Pancreas (tissue), 10 donors: ENCODE measurements around the gene PLGRKT. TPM values are rescaled to one million over a fixed set of nuclear protein-coding genes. Genes with fewer than 3 reads are reported as not detected.
"Not testable (repeated sequence)": the region's sequence is repeated elsewhere in the genome, so short reads cannot be mapped to it uniquely, and the experiment has no call there.

Experiments used
- ATAC-seq, 4 donors: fragments of 200-7000 bp; cut with Tn5 transposase; one replicate each; pipeline versions ENCODE4 v1.8.0 to v1.9.1; 2020; ENCODE audit warnings: mild to moderate bottlenecking in 4 of 4, moderate library complexity in 4 of 4
- DNase-seq, 6 donors: peaks; one replicate each; pipeline ENCODE4 v3.0.0-alpha.2; 2020
- FAIRE-seq: peaks from 2 replicates; lab custom pipeline; 2012; peaks lifted over from hg19 to GRCh38; lab: Jason Lieb, UNC
- H3K27ac ChIP-seq, 4 donors: fragments of 200-600 bp; sonication (generic); 1 replicate in 3 of 4; 2 replicates in 1 of 4; pipeline versions ENCODE4 v1.5.0 to v1.8.0; 2020
- H3K27me3 ChIP-seq, 4 donors: fragments of 200-600 bp; one replicate each; pipeline ENCODE4 v1.8.0; 2021
- H3K36me3 ChIP-seq, 3 donors: fragments of 200-600 bp; sonication (generic) in 1 of 3; one replicate each; pipeline versions ENCODE4 v1.5.0 to v1.8.0; 2020 to 2021
- H3K4me1 ChIP-seq, 3 donors: fragments of 200-600 bp; one replicate each; pipeline ENCODE4 v1.8.0; 2021
- H3K4me3 ChIP-seq, 4 donors: fragments of 200-600 bp; sonication (generic) in 2 of 4; one replicate each; pipeline versions ENCODE4 v1.5.0 to v1.8.0; 2020 to 2021
- H3K9me3 ChIP-seq, 4 donors: fragments of 200-600 bp; one replicate each; pipeline ENCODE4 v1.8.0; 2021
- WGBS, 2 donors: extraction: QIAGEN DNeasy Blood & Tissue Kit; methylation state at CpG; one replicate each; pipeline ENCODE4 v1.1.7; 2013; 5-methylcytosine and 5-hydroxymethylcytosine counted together
- intact Hi-C, 3 donors: fragments of 100-400 bp; cut with DNase I; formaldehyde crosslinking; loops; one replicate each; pipeline versions ENCODE4 v1.11.1 to v1.14.2; 2022
- polyA plus RNA-seq, 2 donors: library from polyadenylated mRNA; stranded (reverse); fragments of 200-250 nt; gene quantifications; one replicate each; pipeline ENCODE4 v1.2.3, GENCODE V29; 2013
- total RNA-seq, 6 donors: library from RNA; stranded (reverse); fragmentation: NEBNext Ultra II Directional in 4 of 6; extraction: Animal tissue kit (Norgen Biotek cat#: 25700) in 4 of 6; gene quantifications; one replicate each; pipeline versions ENCODE4 v1.2.1 to v1.2.4, GENCODE V29; 2021 to 2023
- TF ChIP-seq, protein P1 (sequence below), 4 donors: fragments of 200-600 bp; sonication (generic) in 3 of 4; IDR thresholded peaks; one replicate each; pipeline versions ENCODE4 v1.5.0 to v1.8.0; 2021; ENCODE audit warnings: antibody characterized with exemption in 4 of 4
- donor health status: healthy with polysubstance abuse.
- donor health status: DM: no; HTN: no; CAD: no; lungs with moderate emphysema.
- donor health status: DM: no; HTN: no; CAD: no.
- donor health status: control.
- donor health status: control.
- donor health status: Bipolar disorder and iron deficiency.
- donor health status: DM: yes; HTN: yes; CAD: no.
- donor health status: DM: no; HTN: no; CAD: no.
- donor health status: DM: no; HTN: no; CAD: no.
- donor health status: DM: yes; HTN: yes; CAD: no.

PLGRKT gene
- total and polyA plus RNA-seq, 8 donors: 4.9 to 9.0 (median 6.6) TPM

DNA sequence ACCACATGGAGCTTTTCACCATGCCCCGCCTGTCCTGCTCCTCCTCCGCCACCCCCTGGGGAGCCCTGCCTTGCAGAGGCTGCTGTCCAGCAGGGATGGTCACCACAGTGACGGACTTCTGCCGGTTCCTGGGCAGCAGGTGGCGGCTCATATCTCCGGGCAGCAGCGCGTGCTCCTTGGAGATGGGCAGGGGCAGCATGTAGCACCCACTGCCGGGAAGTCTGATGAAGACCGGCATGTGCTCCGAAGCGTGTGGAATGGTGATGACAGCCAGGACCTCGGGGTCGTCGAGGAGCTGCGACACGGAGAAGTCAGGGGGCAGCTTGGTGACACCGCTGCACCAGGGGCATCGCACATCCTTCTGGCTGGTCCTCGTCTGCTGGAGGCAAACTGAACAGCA lies 19.2 kb downstream of the PLGRKT start:
- H3K27me3 ChIP-seq: no peaks in the 10 kb centered on the region
- ATAC-seq (no peak), DNase-seq (peak in 1 of 6 donors; percentile 39), FAIRE-seq (no peak)
- no peaks in the 10 kb centered on the region for H3K9me3 ChIP-seq
- no peaks in the 10 kb centered on the region for H3K4me1 ChIP-seq
- TF ChIP-seq, protein P1, sequence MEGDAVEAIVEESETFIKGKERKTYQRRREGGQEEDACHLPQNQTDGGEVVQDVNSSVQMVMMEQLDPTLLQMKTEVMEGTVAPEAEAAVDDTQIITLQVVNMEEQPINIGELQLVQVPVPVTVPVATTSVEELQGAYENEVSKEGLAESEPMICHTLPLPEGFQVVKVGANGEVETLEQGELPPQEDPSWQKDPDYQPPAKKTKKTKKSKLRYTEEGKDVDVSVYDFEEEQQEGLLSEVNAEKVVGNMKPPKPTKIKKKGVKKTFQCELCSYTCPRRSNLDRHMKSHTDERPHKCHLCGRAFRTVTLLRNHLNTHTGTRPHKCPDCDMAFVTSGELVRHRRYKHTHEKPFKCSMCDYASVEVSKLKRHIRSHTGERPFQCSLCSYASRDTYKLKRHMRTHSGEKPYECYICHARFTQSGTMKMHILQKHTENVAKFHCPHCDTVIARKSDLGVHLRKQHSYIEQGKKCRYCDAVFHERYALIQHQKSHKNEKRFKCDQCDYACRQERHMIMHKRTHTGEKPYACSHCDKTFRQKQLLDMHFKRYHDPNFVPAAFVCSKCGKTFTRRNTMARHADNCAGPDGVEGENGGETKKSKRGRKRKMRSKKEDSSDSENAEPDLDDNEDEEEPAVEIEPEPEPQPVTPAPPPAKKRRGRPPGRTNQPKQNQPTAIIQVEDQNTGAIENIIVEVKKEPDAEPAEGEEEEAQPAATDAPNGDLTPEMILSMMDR (IDR thresholded peaks at IDR 0.05): no peak
- no peak overlapping the region for H3K4me3 ChIP-seq
- intact Hi-C loops: no loop called here
- no peak overlapping the region for H3K27ac ChIP-seq
- no peaks in the 10 kb centered on the region for H3K36me3 ChIP-seq
- WGBS, 2 donors: 91 to 94% methylated on average over 20 of the region's 20 CpGs

DNA sequence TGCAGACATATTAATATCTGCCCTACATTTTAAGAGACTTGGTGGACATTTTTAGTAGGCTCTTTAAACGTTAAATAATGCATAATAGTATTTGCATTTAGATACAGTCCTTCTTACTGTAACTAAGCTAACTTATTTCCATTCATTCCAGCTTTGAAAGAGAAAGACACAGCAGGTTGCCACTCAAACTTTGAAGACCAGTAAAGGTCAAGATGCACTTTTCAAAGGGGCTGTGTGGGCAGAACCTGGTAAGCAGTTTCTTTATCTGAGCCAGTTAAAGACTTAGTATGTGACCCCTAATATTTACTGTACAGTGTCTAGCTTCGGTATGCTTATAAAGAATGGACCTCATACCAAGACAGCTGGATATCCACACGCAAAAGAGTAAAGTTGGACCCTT lies 20.8 kb downstream of the PLGRKT start:
- 69 to 78% methylated on average over 3 of the region's 3 CpGs for WGBS, 2 donors

DNA sequence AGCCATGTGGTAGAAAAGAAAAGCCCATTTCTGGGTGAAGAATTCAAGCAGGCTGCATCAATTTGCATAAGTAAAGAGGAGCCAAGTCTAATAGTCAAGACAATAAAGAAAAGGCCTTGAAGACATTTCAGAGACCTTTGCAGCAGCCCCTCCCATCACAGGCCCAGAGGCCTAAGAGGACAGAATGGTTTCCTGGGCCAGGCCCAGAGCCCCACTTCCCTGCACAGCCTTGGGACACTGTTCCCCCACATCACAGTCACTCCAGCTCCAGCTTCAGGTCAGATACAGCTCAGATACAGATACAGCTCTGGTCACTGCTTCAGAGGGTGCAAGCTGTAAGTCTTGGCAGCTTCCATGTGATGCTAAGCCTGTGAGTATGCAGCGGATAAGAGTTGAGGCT lies 29.1 kb downstream of the PLGRKT start:
- Histone ChIP-seq H3K4me3 (no peak overlapping the region), H3K27ac (no peak overlapping the region), H3K9me3 (peaks cover 0 to 9% (median 0%) of the 10 kb centered on the region in 4 donors), H3K27me3 (no peaks in the 10 kb centered on the region), H3K36me3 (no peaks in the 10 kb centered on the region), H3K4me1 (no peaks in the 10 kb centered on the region)
- DNase-seq (no peak), ATAC-seq (no peak), FAIRE-seq (no peak)
- WGBS, 2 donors: 99 to 100% methylated on average over 1 of the region's 1 CpG
- TF ChIP-seq, protein P1 (IDR thresholded peaks at IDR 0.05): no peak
- intact Hi-C loops: no loop called here

More for the DNA sequence above, 20.8 kb downstream of the PLGRKT start:
- DNase-seq (no peak), ATAC-seq (no peak), FAIRE-seq (no peak)
- intact Hi-C loops: no loop called here
- H3K36me3 ChIP-seq: no peaks in the 10 kb centered on the region
- TF ChIP-seq, protein P1 (IDR thresholded peaks at IDR 0.05): no peak
- H3K4me3 ChIP-seq: no peak overlapping the region
- no peaks in the 10 kb centered on the region for H3K9me3 ChIP-seq
- H3K4me1 ChIP-seq: no peaks in the 10 kb centered on the region
- H3K27me3 ChIP-seq: no peaks in the 10 kb centered on the region
- H3K27ac ChIP-seq: no peak overlapping the region

DNA sequence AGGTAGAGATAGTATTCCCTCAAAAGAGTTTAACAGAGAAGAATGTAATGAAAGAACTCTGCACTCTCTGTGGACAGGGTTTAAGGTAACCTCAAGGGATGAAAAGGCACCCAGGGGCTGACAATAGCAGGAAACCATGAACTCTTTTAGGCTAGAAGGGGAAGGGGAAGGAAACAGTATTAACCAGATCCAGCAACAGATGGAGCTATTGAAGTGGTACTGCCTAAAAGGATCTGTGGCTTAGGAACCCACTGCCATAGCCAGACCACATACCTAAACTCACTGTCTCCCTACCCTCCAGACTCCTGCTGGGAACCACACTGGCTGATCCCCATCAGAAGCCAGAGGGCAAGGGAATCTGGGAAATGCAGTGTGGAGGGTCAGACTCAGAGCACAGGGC lies 35.5 kb downstream of the PLGRKT start:
- FAIRE-seq (no peak), ATAC-seq (no peak), DNase-seq (no peak)
- Histone ChIP-seq H3K27ac (no peak overlapping the region), H3K4me3 (no peak overlapping the region), H3K27me3 (no peaks in the 10 kb centered on the region), H3K4me1 (no peaks in the 10 kb centered on the region), H3K9me3 (no peaks in the 10 kb centered on the region), H3K36me3 (no peaks in the 10 kb centered on the region)
- TF ChIP-seq, protein P1 (IDR thresholded peaks at IDR 0.05): no peak
- intact Hi-C loops: no loop called here

DNA sequence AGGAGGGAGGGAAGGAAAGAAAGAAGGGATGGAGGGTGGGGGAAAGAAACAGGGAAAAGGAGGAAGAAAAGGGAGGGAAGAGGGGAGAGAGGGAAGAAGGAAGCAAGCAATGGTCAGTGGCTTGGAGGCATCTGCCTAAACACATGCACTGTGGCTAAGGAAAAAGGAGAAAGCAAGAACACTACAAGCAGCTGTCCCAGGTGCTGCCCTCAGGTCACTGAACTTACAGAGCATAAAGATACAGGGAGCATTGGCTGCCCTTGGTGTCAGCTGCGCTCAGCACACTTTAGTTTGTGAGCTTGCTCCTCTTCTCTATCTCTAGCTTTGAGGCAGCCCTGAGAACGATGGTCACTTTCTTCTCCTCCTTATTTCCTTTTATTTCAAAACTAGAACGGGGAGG lies 40.2 kb downstream of the PLGRKT start:
- H3K9me3 ChIP-seq, FAIRE-seq, ATAC-seq, H3K27ac ChIP-seq, H3K27me3 ChIP-seq, DNase-seq, H3K36me3 ChIP-seq, intact Hi-C loops, H3K4me3 ChIP-seq, H3K4me1 ChIP-seq: not testable (repeated sequence)
- 90 to 94% methylated on average over 3 of the region's 3 CpGs for WGBS, 2 donors

DNA sequence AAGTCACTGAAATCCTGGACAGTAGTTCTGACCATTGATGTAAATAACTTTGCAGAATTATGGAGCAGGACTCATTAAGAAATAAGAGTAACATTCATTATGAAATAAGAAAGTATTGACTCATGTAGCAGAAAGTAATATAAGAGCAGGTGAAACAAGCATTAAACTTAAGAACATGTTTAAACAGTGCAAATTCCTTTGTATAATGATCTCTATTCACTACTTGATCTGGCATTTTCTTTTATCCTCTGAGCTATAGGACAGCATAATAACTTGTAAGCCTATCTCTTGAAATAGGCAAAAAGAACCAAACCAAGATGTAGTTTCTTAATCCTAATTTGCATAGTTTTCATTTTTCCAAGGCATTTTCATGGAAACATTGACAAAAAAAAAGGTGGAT lies 42.3 kb downstream of the PLGRKT start:
- no peak for DNase-seq
- no peak overlapping the region for H3K4me3 ChIP-seq
- H3K27me3 ChIP-seq: no peaks in the 10 kb centered on the region
- H3K27ac ChIP-seq: no peak overlapping the region
- H3K36me3 ChIP-seq: no peaks in the 10 kb centered on the region
- H3K9me3 ChIP-seq: no peaks in the 10 kb centered on the region
- TF ChIP-seq, protein P1 (IDR thresholded peaks at IDR 0.05): no peak
- ATAC-seq: no peak
- no peaks in the 10 kb centered on the region for H3K4me1 ChIP-seq
- no peak for FAIRE-seq
- intact Hi-C loops: no loop called here

DNA sequence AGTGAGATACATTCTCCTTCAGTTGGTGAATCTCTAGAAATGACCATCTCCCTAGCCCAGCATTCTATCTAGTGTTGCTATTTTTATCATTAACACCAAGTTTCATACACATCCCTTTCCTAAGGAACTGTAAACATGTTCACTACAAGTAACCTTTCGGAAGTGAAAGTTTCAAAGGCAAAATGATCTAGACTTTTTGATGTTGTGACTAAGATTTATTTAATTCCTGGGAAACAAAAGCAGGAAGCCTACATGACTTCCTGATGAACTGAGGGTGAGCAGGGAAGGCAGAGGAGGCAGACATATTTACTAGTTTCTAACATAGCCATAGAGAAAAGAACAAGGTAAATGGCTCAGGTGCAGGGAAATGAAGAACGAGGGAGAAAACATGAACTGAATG lies 43.7 kb downstream of the PLGRKT start:
- H3K4me1 ChIP-seq, ATAC-seq, FAIRE-seq, H3K27me3 ChIP-seq, DNase-seq, H3K27ac ChIP-seq, H3K4me3 ChIP-seq, H3K36me3 ChIP-seq, intact Hi-C loops, H3K9me3 ChIP-seq: not testable (repeated sequence)
- 85% methylated on average over 2 of the region's 2 CpGs for WGBS, 2 donors
